ENCODE measurements around the gene SH3BP5L.

GRCh38 chr1:248860007-248860406, 34.3 kb upstream of the SH3BP5L start:
- TF ChIP-seq CTCF (IDR thresholded peaks at IDR 0.05) (no peak), POLR2A (IDR thresholded peaks at IDR 0.05) (no peak)
